HG03139 (cell line): Measurements from ENCODE around the gene HACL1.

ENCODE experiments used
- ATAC-seq: cut with Tn5 transposase; IDR thresholded peaks from one replicate; pipeline ENCODE4 v1.9.1; 2021; ENCODE audit not compliant: unreplicated experiment

Gene HACL1

GRCh38 chr3:15601399-15602145 lies at the start of gene HACL1, which contains the start of gene BTD:
Gene HACL1, minus strand, starts transcription at chr3:15601569. Its CDS starts 106 bp downstream, at chr3:15601463.
Gene BTD, plus strand, starts transcription at chr3:15601745. Its CDS starts 33,695 bp downstream, at chr3:15635440.
- peak; percentile 91 for ATAC-seq

- ATAC-seq: no peak
Measured at GRCh38 chr3:15649858-15650257, 48.5 kb upstream of the HACL1 start.

GRCh38 chr3:15649341-15649740 lies 48.0 kb upstream of the HACL1 start:
- ATAC-seq: no peak

- ATAC-seq: peak; percentile 83
Measured at GRCh38 chr3:15647611-15648167, 46.3 kb upstream of the HACL1 start.

GRCh38 chr3:15646851-15647511 lies 45.6 kb upstream of the HACL1 start:
- peak; percentile 21 for ATAC-seq

- no peak for ATAC-seq
Measured at GRCh38 chr3:15645740-15646501, 44.6 kb upstream of the HACL1 start.

- no peak for ATAC-seq
Measured at GRCh38 chr3:15645246-15645645, 43.9 kb upstream of the HACL1 start.

- no peak for ATAC-seq
Measured at GRCh38 chr3:15638891-15639262, 37.5 kb upstream of the HACL1 start.

GRCh38 chr3:15638193-15638890 lies 37.0 kb upstream of the HACL1 start:
- no peak for ATAC-seq

GRCh38 chr3:15637131-15637951 lies 36.0 kb upstream of the HACL1 start:
- no peak for ATAC-seq

GRCh38 chr3:15636028-15636709 lies 34.8 kb upstream of the HACL1 start:
- no peak for ATAC-seq

- no peak for ATAC-seq
Measured at GRCh38 chr3:15635121-15635661, 33.8 kb upstream of the HACL1 start.

GRCh38 chr3:15634671-15635070 lies 33.3 kb upstream of the HACL1 start:
- ATAC-seq: no peak

GRCh38 chr3:15633766-15634598 lies 32.6 kb upstream of the HACL1 start:
- no peak for ATAC-seq

GRCh38 chr3:15633159-15633558 lies 31.8 kb upstream of the HACL1 start:
- ATAC-seq: no peak

GRCh38 chr3:15632212-15632580 lies 30.8 kb upstream of the HACL1 start:
- ATAC-seq: no peak

GRCh38 chr3:15631426-15632211 lies 30.2 kb upstream of the HACL1 start:
- ATAC-seq: no peak
